Mesenteric fat pad (tissue), 1 donor: ENCODE measurements around the gene EMC9. TPM values are rescaled to one million over a fixed set of nuclear protein-coding genes. Genes with fewer than 3 reads are reported as not detected.

Experiments used
- DNase-seq: peaks from one replicate; pipeline ENCODE4 v3.0.0-alpha.2; 2020; ENCODE audit warnings: low spot score
- total RNA-seq: library from RNA; stranded (reverse); fragmentation: NEBNext Ultra II Directional; extraction: Animal tissue kit (Norgen Biotek cat#: 25700); gene quantifications from one replicate; pipeline ENCODE4 v1.2.1, GENCODE V29; 2021
- donor health status: DM: yes; HTN: yes; CAD: no.

Gene EMC9
- total RNA-seq, 1 donor from 2014 or later = 15.5 TPM

GRCh38 chr14:24149302-24149969 is 8.0 kb upstream of the EMC9 start:
- DNase-seq = no peak

- DNase-seq = peak; percentile 90
Observed at GRCh38 chr14:24147761-24148428, 6.5 kb upstream of the EMC9 start.

GRCh38 chr14:24146978-24147760 is 5.8 kb upstream of the EMC9 start, which contains the start of gene RNF31:
TSS of gene RNF31 (plus strand) at chr14:24147498. CDS start at chr14:24147699, 201 bp downstream.
- DNase-seq = peak; percentile 99

- DNase-seq = peak; percentile 97
Observed at GRCh38 chr14:24146453-24146977, 5.1 kb upstream of the EMC9 start, which contains the start of gene PSME2. TSS of gene PSME2 (minus strand) at chr14:24146610. CDS start at chr14:24146581, 29 bp downstream.

- no peak for DNase-seq
Observed at GRCh38 chr14:24145690-24146452, 4.5 kb upstream of the EMC9 start.

GRCh38 chr14:24145219-24145618 is 3.8 kb upstream of the EMC9 start:
- no peak for DNase-seq

- DNase-seq = no peak
Observed at GRCh38 chr14:24144451-24144850, 3.1 kb upstream of the EMC9 start.

- no peak for DNase-seq
Observed at GRCh38 chr14:24143511-24143910, 2.1 kb upstream of the EMC9 start.

GRCh38 chr14:24139272-24139934 is 2.0 kb downstream of the EMC9 start:
- DNase-seq = no peak

GRCh38 chr14:24138396-24139271 is 2.8 kb downstream of the EMC9 start:
- DNase-seq = no peak

GRCh38 chr14:24137529-24138395 is 3.6 kb downstream of the EMC9 start:
- DNase-seq = no peak

GRCh38 chr14:24136684-24137528 is 4.5 kb downstream of the EMC9 start:
- DNase-seq = no peak

GRCh38 chr14:24135834-24136683 is 5.3 kb downstream of the EMC9 start, which contains the start of gene PSME1:
TSS of gene PSME1 (plus strand) at chr14:24136194. CDS start at chr14:24136263, 69 bp downstream.
- DNase-seq = peak; percentile 98

GRCh38 chr14:24135584-24135833 is 5.9 kb downstream of the EMC9 start:
- DNase-seq = no peak

GRCh38 chr14:24133735-24134134 is 7.7 kb downstream of the EMC9 start:
- DNase-seq = no peak

- DNase-seq = no peak
Observed at GRCh38 chr14:24132976-24133375, 8.4 kb downstream of the EMC9 start.
